GM12892 (cell line): ENCODE results near the gene PPM1B.

Experiments
- POLR2A ChIP-seq: IDR thresholded peaks from 2 replicates; pipeline ENCODE4 v1.6.1; 2011; ENCODE audit warnings: low read depth, low read length, control low read depth
- POLR2AphosphoS5 ChIP-seq: IDR thresholded peaks from 2 replicates; pipeline ENCODE4 v1.6.1; 2011; ENCODE audit warnings: low read depth, low read length, control low read depth

- TF ChIP-seq POLR2A: no peak
- TF ChIP-seq POLR2AphosphoS5: no peak
These were observed 75.6 kb downstream of the PPM1B start for GRCh38 chr2:44244135-44244871.
